RWPE2 (cell line): Measurements from ENCODE around the gene GDF9.

Experiments
- ATAC-seq: fragments of 200-7000 bp; cut with Tn5 transposase; 3 replicates; pipeline ENCODE4 v1.9.1; 2021; ENCODE audit warnings: low read depth
- DNase-seq: peaks from one replicate; pipeline ENCODE4 v3.0.0-alpha.2; 2020; ENCODE audit warnings: low spot score
- H3K27ac ChIP-seq: fragments of 450-650 bp; 2 replicates; pipeline ENCODE4 v1.5.1; 2017; ENCODE audit warnings: mild to moderate bottlenecking; ENCODE audit not compliant: poor library complexity, severe bottlenecking
- H3K27me3 ChIP-seq: fragments of 250-450 bp; sonication (Bioruptor Pico); 2 replicates; pipeline ENCODE4 v1.5.1; 2021; ENCODE audit warnings: mild to moderate bottlenecking, moderate library complexity; ENCODE audit not compliant: insufficient read depth, poor library complexity, severe bottlenecking
- H3K36me3 ChIP-seq: fragments of 250-450 bp; sonication (Bioruptor Pico); 2 replicates; pipeline ENCODE4 v1.5.1; 2020; ENCODE audit warnings: low read depth, mild to moderate bottlenecking, moderate library complexity
- H3K4me1 ChIP-seq: fragments of 250-450 bp; sonication (Bioruptor Pico); 2 replicates; pipeline ENCODE4 v1.5.1; 2021; ENCODE audit warnings: mild to moderate bottlenecking, moderate library complexity; ENCODE audit not compliant: insufficient read depth, poor library complexity, severe bottlenecking
- H3K4me3 ChIP-seq: fragments of 250-450 bp; sonication (Bioruptor Pico); 2 replicates; pipeline ENCODE4 v1.5.1; 2021; ENCODE audit warnings: mild to moderate bottlenecking, moderate library complexity; ENCODE audit not compliant: severe bottlenecking
- H3K9me3 ChIP-seq: fragments of 250-450 bp; sonication (Bioruptor Pico); 2 replicates; pipeline ENCODE4 v1.5.1; 2021; ENCODE audit warnings: mild to moderate bottlenecking, moderate library complexity; ENCODE audit not compliant: severe bottlenecking
- TF ChIP-seq, protein P1 (sequence below): fragments of 450-650 bp; IDR thresholded peaks from one replicate; pipeline ENCODE4 v1.5.1; 2017; ENCODE audit warnings: mild to moderate bottlenecking, moderate library complexity; ENCODE audit not compliant: poor library complexity, severe bottlenecking

GDF9 gene

DNA sequence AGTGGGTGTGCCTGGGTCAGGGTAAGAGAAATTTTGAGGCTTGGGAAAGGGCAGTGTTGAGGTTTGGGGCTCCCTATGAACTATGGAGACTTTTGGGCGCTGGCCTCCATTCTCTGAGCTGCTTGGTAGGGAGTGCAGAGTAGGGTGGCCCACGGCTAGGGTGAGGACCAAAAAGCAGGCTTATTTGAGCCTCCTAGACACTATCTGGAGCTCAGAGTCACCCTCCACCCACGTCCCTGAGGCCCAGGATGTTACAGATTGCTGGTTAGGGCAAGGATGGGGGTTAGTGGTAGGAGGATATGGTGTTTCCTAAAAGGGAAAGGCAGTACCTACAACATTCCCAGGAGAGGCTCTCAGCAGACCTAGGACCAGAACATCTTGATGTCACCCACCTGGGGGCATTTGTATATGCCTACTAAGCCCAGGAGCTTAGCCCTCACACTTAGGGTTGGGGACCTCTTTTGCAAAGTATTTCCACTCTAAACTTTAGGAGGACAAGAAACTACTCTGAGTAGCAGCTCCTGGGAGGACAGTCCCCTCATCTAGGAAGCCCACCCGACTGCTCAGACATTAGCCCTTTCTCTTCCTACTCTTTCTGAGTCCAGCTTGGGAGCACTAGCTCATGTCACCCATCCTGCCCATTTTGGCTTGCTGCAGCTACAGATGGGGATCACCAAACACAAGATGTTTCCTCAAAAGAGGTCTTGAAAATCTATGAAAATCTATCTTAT, 38.2 kb downstream of the GDF9 start:
- DNase-seq, result no peak
- Histone ChIP-seq H3K9me3 (no peaks in the 10 kb centered on the region), H3K4me1 (no peaks in the 10 kb centered on the region), H3K36me3 (no peaks in the 10 kb centered on the region), H3K4me3 (no peak overlapping the region), H3K27ac (no peak overlapping the region), H3K27me3 (no peaks in the 10 kb centered on the region)
- TF ChIP-seq, protein P1, sequence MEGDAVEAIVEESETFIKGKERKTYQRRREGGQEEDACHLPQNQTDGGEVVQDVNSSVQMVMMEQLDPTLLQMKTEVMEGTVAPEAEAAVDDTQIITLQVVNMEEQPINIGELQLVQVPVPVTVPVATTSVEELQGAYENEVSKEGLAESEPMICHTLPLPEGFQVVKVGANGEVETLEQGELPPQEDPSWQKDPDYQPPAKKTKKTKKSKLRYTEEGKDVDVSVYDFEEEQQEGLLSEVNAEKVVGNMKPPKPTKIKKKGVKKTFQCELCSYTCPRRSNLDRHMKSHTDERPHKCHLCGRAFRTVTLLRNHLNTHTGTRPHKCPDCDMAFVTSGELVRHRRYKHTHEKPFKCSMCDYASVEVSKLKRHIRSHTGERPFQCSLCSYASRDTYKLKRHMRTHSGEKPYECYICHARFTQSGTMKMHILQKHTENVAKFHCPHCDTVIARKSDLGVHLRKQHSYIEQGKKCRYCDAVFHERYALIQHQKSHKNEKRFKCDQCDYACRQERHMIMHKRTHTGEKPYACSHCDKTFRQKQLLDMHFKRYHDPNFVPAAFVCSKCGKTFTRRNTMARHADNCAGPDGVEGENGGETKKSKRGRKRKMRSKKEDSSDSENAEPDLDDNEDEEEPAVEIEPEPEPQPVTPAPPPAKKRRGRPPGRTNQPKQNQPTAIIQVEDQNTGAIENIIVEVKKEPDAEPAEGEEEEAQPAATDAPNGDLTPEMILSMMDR, result no peak
- no peak for ATAC-seq

DNA sequence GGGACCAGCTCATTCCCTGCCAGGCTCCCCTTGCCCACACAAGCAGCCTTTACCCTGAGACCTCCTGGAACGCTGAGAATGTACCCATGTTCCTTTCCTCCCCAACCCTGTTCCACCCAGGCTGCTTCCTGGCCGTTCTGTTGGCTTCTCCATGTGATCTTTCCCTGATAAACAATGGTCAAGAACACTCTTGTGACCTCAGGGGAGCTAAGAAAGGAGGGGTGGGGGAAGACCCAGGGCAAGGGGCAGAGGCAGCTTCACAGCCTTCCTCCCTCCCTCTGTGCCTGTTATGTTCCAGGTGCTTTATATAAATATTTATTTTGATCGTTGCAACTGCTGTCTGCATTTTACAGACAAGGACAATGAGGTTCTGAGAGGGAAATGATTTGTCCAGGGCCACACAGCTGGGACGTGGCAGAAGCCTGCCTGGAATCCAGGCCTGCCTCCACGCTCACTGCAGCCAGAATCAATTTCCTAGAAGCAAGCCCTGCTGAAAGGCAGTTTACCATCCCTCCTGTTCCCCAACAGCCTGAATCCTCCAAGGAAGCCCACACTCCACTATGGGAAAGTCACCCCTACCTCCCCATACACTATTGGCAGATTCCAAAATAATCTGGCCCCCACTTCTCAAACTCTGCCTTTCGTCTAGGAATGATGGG, 39.7 kb downstream of the GDF9 start:
- H3K27ac ChIP-seq, result no peak overlapping the region
- no peaks in the 10 kb centered on the region for H3K36me3 ChIP-seq
- no peaks in the 10 kb centered on the region for H3K9me3 ChIP-seq
- no peaks in the 10 kb centered on the region for H3K27me3 ChIP-seq
- H3K4me1 ChIP-seq, result no peaks in the 10 kb centered on the region
- ATAC-seq (no peak), DNase-seq (no peak)
- TF ChIP-seq, protein P1, result no peak
- H3K4me3 ChIP-seq, result no peak overlapping the region

- no peak for ATAC-seq
- H3K27me3 ChIP-seq, result no peaks in the 10 kb centered on the region
- TF ChIP-seq, protein P1, result no peak
Measured at GRCh38 chr5:132825834-132826391, 40.4 kb downstream of the GDF9 start.

GRCh38 chr5:132825033-132825833, 41.0 kb downstream of the GDF9 start:
- H3K4me3 ChIP-seq, result no peak overlapping the region
- no peaks in the 10 kb centered on the region for H3K9me3 ChIP-seq
- DNase-seq, result no peak
- H3K4me1 ChIP-seq, result no peaks in the 10 kb centered on the region
- H3K27me3 ChIP-seq, result no peaks in the 10 kb centered on the region
- TF ChIP-seq, protein P1, result no peak
- no peak overlapping the region for H3K27ac ChIP-seq
- ATAC-seq, result no peak
- no peaks in the 10 kb centered on the region for H3K36me3 ChIP-seq

More at GRCh38 chr5:132825834-132826391, 40.4 kb downstream of the GDF9 start:
- H3K9me3 ChIP-seq, result no peaks in the 10 kb centered on the region
- no peak overlapping the region for H3K4me3 ChIP-seq
- H3K36me3 ChIP-seq, result no peaks in the 10 kb centered on the region
- no peak overlapping the region for H3K27ac ChIP-seq
- H3K4me1 ChIP-seq, result no peaks in the 10 kb centered on the region
- DNase-seq, result no peak
